ENCODE data around the gene SLC39A2. TPM values are rescaled to one million over a fixed set of nuclear protein-coding genes. Genes with fewer than 3 reads are reported as not detected.
"Not testable (repeated sequence)": the region's sequence is repeated elsewhere in the genome, so short reads cannot be mapped to it uniquely, and the experiment has no call there.

SLC39A2 gene
- total RNA-seq, 8 experiments from 2014 or later: 0.11 to 0.47 (median 0.39) TPM; not detected in 4

GRCh38 chr14:20978687-20979086 lies 20.4 kb upstream of the SLC39A2 start:
- ATAC-seq (replicated peaks in 6 of 8): no peak
- Histone ChIP-seq H3K4me1 (replicated peaks in 1 of 2) (no peaks in the 10 kb centered on the region), H3K27ac (no peak overlapping the region), H3K4me3 (no peak overlapping the region)
- in situ Hi-C loops (cut with MboI; ENCODE audit: low pct_unique_long_range_greater_than_20kb in 2 of 9, low sequenced_read_pairs in 9 of 9, unreplicated experiment in 9 of 9): loop anchor here in 2 of 9 experiments (10.0 kb wide), 2 partner anchors 124 to 284 kb away; no protein-coding TSS in a partner anchor
- 0 to 100% (median 56%) methylated on average over 1 of the region's 1 CpG; no CpG with 5 or more reads in 4 of the 10 experiments for WGBS, 10 experiments

GRCh38 chr14:20980906-20981305 lies 18.2 kb upstream of the SLC39A2 start:
- in situ Hi-C loops (cut with MboI; ENCODE audit: low pct_unique_long_range_greater_than_20kb in 2 of 9, low sequenced_read_pairs in 9 of 9, unreplicated experiment in 9 of 9): no loop called here
- H3K4me3 ChIP-seq: no peak overlapping the region
- ATAC-seq (replicated peaks in 6 of 8): no peak
- no peaks in the 10 kb centered on the region for H3K4me1 ChIP-seq (replicated peaks in 1 of 2)
- 50 to 89% (median 67%) methylated on average over 1 of the region's 1 CpG; no CpG with 5 or more reads in 5 of the 10 experiments for WGBS, 10 experiments
- no peak overlapping the region for H3K27ac ChIP-seq

DNA sequence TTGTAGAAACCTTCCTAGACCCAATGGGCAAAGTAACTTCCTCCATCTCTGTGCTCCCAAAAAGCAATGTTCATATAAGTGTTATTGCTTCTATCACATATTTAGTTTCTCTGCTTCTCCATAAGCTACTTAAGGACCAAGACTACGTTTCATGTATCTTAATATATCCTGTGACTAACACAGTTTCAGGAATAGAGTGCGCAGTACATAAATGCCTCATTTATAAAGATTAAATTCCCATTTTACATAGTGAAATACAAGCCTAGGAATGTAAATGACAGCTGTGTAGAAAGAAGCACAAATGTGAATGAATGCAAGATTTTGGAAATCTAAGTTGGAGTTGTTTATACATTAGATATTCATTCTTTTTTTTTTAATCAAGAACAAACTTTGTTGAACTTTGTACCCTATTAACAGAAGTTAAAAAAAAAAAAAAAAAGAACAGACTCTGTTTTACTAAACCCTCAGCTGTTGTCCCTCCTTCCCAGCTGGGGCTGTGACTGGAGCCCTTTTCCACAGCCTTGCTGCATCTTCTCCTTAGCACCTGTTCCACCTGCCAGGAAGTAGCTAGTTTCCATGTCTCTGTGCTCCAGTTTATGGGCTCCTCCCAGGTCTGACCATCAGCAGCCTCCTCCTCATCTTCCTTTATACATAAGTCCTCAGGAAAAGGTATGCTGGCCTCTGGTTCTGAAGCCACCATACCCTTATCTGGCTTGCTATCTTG lies 16.3 kb upstream of the SLC39A2 start:
- in situ Hi-C loops (cut with MboI; ENCODE audit: low pct_unique_long_range_greater_than_20kb in 2 of 9, low sequenced_read_pairs in 9 of 9, unreplicated experiment in 9 of 9): no loop called here
- WGBS, 10 experiments: 0 to 100% (median 62%) methylated on average over 1 to 2 of the region's 2 CpGs
- Histone ChIP-seq H3K4me3 (no peak overlapping the region), H3K27ac (no peak overlapping the region), H3K4me1 (replicated peaks in 1 of 2) (no peaks in the 10 kb centered on the region)
- peak in 2 of 8 experiments; percentile 58 to 93 for ATAC-seq (replicated peaks in 6 of 8)

DNA sequence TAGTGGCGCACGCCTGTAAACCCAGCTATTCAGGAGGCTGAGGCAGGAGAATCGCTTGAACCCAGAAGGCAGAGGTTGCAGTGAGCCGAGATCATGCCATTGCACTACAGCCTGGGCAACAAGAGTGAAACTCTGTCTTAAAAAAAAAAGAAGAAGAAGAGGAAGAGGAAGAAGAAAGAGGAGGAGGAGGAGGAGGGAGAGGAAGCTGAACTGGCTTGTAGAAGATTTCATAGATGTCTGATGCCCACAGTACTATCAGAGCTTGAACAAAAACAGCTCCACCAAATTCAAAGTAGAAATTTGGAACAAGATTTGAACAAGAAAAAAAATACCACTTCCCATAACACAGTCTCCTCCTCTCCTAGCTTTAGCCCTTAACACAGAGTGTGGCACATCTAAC lies 13.4 kb upstream of the SLC39A2 start:
- ATAC-seq (replicated peaks in 6 of 8); H3K27ac ChIP-seq; H3K4me3 ChIP-seq; in situ Hi-C loops (cut with MboI; ENCODE audit: low pct_unique_long_range_greater_than_20kb in 2 of 9, low sequenced_read_pairs in 9 of 9, unreplicated experiment in 9 of 9); H3K4me1 ChIP-seq (replicated peaks in 1 of 2): not testable (repeated sequence)
- 64 to 100% (median 80%) methylated on average over 1 to 4 of the region's 4 CpGs; no CpG with 5 or more reads in 3 of the 10 experiments for WGBS, 10 experiments

DNA sequence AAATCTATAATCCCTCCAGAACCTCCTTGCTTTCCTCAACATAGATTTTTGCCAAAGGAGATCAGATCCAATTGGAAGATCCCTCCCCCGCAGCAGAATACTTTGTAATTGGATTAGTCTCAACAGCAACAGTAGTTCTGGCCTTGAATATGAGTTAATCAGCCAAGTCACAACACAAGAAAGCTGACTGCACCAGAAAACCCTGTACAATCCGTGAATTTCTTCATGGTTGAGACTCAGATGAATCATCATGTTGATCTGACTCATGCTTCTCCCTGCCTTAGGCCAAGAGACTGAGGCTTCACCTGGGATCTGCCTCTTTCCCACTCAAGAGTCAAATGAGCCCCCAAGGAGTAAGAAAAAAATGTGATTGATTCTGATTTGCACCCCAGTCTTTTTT lies 12.3 kb upstream of the SLC39A2 start:
- in situ Hi-C loops (cut with MboI; ENCODE audit: low pct_unique_long_range_greater_than_20kb in 2 of 9, low sequenced_read_pairs in 9 of 9, unreplicated experiment in 9 of 9): no loop called here
- Histone ChIP-seq H3K27ac (no peak overlapping the region), H3K4me3 (no peak overlapping the region), H3K4me1 (replicated peaks in 1 of 2) (peaks cover 13 to 15% of the 10 kb centered on the region in 2 donors)
- 0 to 70% (median 20%) methylated on average over 1 to 2 of the region's 2 CpGs; no CpG with 5 or more reads in 3 of the 10 experiments for WGBS, 10 experiments
- peak in 4 of 8 experiments; percentile 14 to 48 (median 32) for ATAC-seq (replicated peaks in 6 of 8)

GRCh38 chr14:20988717-20989470 lies 10.2 kb upstream of the SLC39A2 start:
- Histone ChIP-seq H3K27ac (peak overlapping the region in 1 of 2 donors; percentile 64), H3K4me3 (peak overlapping the region in 4 of 5 donors; percentile 53 to 93 (median 72)), H3K4me1 (replicated peaks in 1 of 2) (peaks cover 14 to 18% of the 10 kb centered on the region in 2 donors)
- in situ Hi-C loops (cut with MboI; ENCODE audit: low pct_unique_long_range_greater_than_20kb in 2 of 9, low sequenced_read_pairs in 9 of 9, unreplicated experiment in 9 of 9): no loop called here
- WGBS, 10 experiments: 10 to 100% (median 91%) methylated on average over 1 to 13 of the region's 15 CpGs; no CpG with 5 or more reads in 2 of the 10 experiments
- no peak for ATAC-seq (replicated peaks in 6 of 8)

DNA sequence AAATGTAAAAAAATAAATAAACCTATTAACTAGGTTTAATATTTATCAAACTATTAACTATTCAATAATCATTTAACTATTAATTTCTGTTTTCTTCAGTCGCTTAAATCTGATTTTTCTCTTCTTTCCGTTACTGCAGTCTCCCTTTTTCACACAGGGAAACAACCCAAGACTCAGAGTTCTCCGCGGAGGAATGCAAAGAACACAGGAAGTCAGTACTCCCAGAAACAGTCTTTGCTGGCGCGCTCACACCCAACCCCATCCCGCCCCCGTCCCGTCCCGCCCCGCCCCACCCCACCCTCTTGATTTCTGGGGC lies 9.7 kb upstream of the SLC39A2 start:
- ATAC-seq (replicated peaks in 6 of 8): no peak
- peak overlapping the region; percentile 53 to 93 (median 60) for H3K4me3 ChIP-seq
- H3K4me1 ChIP-seq (replicated peaks in 1 of 2): peaks cover 14 to 18% of the 10 kb centered on the region in 2 donors
- H3K27ac ChIP-seq: peak overlapping the region; percentile 49 to 64
- WGBS, 10 experiments: 0 to 11% (median 3%) methylated on average over 2 to 5 of the region's 11 CpGs; no CpG with 5 or more reads in 3 of the 10 experiments
- in situ Hi-C loops (cut with MboI; ENCODE audit: low pct_unique_long_range_greater_than_20kb in 2 of 9, low sequenced_read_pairs in 9 of 9, unreplicated experiment in 9 of 9): no loop called here

DNA sequence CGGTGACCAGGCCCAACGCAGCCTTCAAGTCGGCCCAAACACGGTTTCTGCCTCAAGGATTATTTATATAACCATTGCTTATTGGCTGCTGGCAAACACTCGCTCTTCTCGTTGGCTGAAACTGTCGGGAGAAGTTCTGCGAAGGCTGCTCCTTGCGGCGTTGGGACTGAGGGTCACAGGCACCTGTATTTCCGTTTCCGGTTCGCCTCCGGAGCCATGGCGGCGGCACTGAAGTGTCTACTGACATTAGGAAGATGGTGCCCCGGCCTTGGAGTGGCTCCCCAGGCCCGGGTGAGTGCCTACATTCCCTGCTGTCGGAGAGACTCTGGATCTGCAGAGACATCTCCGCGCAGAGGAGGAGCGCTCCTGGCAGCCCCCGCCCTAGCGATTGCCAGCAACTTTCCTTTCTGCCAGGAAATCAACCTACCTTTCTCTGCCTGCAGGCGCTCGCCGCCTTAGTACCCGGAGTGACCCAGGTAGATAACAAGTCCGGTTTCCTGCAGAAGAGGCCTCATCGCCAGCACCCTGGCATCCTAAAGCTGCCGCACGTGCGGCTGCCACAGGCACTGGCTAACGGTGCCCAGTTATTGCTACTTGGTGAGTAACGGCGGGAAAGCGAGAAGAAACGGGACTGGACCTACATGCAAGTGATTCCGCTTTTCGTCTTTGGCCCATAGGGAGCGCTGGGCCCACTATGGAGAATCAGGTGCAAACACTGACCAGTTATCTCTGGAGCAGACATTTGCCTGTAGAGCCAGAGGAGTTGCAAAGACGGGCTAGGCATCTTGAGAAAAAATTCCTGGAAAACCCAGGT lies 9.1 kb upstream of the SLC39A2 start, which contains the start of gene METTL17:
Gene METTL17, plus strand, starts transcription at position 194 of the 814 bp plus-strand sequence. Its CDS starts 23 bp downstream, at position 217.
- WGBS, 10 experiments: 0 to 3% (median 0%) methylated on average over 8 to 18 of the region's 42 CpGs; no CpG with 5 or more reads in 3 of the 10 experiments
- ATAC-seq (replicated peaks in 6 of 8): peak; percentile 93 to 99 (median 97)
- H3K27ac ChIP-seq: peak within 1 kb of the TSS; percentile 58 to 81
- in situ Hi-C loops (cut with MboI; ENCODE audit: low pct_unique_long_range_greater_than_20kb in 2 of 9, low sequenced_read_pairs in 9 of 9, unreplicated experiment in 9 of 9): no loop called here
- peak within 1 kb of the TSS; percentile 53 to 93 (median 60) for H3K4me3 ChIP-seq
- H3K4me1 ChIP-seq (replicated peaks in 1 of 2): peaks cover 14 to 18% of the 10 kb centered on the region in 2 donors

- H3K4me3 ChIP-seq: no peak overlapping the region
- in situ Hi-C loops (cut with MboI; ENCODE audit: low pct_unique_long_range_greater_than_20kb in 2 of 9, low sequenced_read_pairs in 9 of 9, unreplicated experiment in 9 of 9): no loop called here
- 76 to 100% (median 96%) methylated on average over 2 to 10 of the region's 14 CpGs; no CpG with 5 or more reads in 4 of the 10 experiments for WGBS, 10 experiments
These were observed 2.6 kb upstream of the SLC39A2 start for GRCh38 chr14:20996521-20996920.

GRCh38 chr14:20997115-20997514 lies 2.0 kb upstream of the SLC39A2 start:
- Histone ChIP-seq H3K4me3 (no peak overlapping the region), H3K4me1 (replicated peaks in 1 of 2) (no peaks in the 10 kb centered on the region), H3K27ac (no peak overlapping the region)
- in situ Hi-C loops (cut with MboI; ENCODE audit: low pct_unique_long_range_greater_than_20kb in 2 of 9, low sequenced_read_pairs in 9 of 9, unreplicated experiment in 9 of 9): no loop called here
- WGBS, 10 experiments: 50 to 100% (median 82%) methylated on average over 1 to 4 of the region's 4 CpGs
- ATAC-seq (replicated peaks in 6 of 8): no peak

More at GRCh38 chr14:20996521-20996920, 2.6 kb upstream of the SLC39A2 start:
- H3K4me1 ChIP-seq (replicated peaks in 1 of 2): peaks cover 4 to 5% of the 10 kb centered on the region in 2 donors
- no peak for ATAC-seq (replicated peaks in 6 of 8)
- no peak overlapping the region for H3K27ac ChIP-seq

- in situ Hi-C loops (cut with MboI; ENCODE audit: low pct_unique_long_range_greater_than_20kb in 2 of 9, low sequenced_read_pairs in 9 of 9, unreplicated experiment in 9 of 9): no loop called here
- Histone ChIP-seq H3K4me3 (no peak overlapping the region), H3K4me1 (replicated peaks in 1 of 2) (no peaks in the 10 kb centered on the region), H3K27ac (no peak overlapping the region)
- ATAC-seq (replicated peaks in 6 of 8): no peak
- WGBS, 10 experiments: 0 to 90% (median 79%) methylated on average over 1 to 6 of the region's 6 CpGs
These were observed 1.5 kb upstream of the SLC39A2 start for GRCh38 chr14:20997564-20997963.

GRCh38 chr14:20998139-20998538 lies 954 bp upstream of the SLC39A2 start:
- in situ Hi-C loops (cut with MboI; ENCODE audit: low pct_unique_long_range_greater_than_20kb in 2 of 9, low sequenced_read_pairs in 9 of 9, unreplicated experiment in 9 of 9): no loop called here
- H3K27ac ChIP-seq: no peak overlapping the region
- H3K4me1 ChIP-seq (replicated peaks in 1 of 2): no peaks in the 10 kb centered on the region
- ATAC-seq (replicated peaks in 6 of 8): no peak
- 28 to 95% (median 78%) methylated on average over 1 to 3 of the region's 3 CpGs; no CpG with 5 or more reads in 2 of the 10 experiments for WGBS, 10 experiments
- H3K4me3 ChIP-seq: no peak overlapping the region

All from motor neuron (in vitro differentiated cells).